Body of pancreas (tissue), 4 donors: ENCODE results near the gene PTGDS.

Experiments
- POLR2A ChIP-seq, 3 donors: fragments of 450-650 bp; IDR thresholded peaks; one replicate each; pipeline ENCODE4 v1.6.1; 2016; ENCODE audit warnings: antibody characterized with exemption in 3 of 3, mild to moderate bottlenecking in 2 of 3
- TF ChIP-seq, protein P1 (sequence below), 7 experiments: fragments of 450-650 bp in 4 of 7; fragments of 200-600 bp in 3 of 7; sonication (generic) in 3 of 7; IDR thresholded peaks; one replicate each; pipeline ENCODE4 v1.5.1; 2016 to 2019; ENCODE audit warnings: antibody characterized with exemption in 7 of 7

DNA sequence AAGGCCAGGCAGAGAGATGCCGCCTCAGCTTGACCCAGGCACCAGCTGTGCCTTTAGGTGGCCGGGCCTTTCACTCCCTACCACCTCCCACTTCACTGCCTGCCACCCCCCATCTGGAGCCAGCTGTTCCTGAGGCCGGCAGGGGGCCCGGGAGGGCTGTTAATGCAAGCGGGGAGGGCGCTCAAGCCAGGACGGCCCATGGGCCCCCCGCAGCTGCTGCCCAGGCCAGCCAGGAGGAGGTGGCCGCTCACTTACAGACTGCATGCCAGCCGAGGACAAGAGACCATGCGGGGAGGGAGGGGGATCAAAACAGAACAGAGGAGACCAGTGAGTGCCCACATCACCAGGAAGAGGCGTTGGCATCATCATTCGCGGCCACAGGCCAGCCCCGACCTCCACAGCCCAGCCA is 46.3 kb downstream of the PTGDS start:
- TF ChIP-seq, protein P1, sequence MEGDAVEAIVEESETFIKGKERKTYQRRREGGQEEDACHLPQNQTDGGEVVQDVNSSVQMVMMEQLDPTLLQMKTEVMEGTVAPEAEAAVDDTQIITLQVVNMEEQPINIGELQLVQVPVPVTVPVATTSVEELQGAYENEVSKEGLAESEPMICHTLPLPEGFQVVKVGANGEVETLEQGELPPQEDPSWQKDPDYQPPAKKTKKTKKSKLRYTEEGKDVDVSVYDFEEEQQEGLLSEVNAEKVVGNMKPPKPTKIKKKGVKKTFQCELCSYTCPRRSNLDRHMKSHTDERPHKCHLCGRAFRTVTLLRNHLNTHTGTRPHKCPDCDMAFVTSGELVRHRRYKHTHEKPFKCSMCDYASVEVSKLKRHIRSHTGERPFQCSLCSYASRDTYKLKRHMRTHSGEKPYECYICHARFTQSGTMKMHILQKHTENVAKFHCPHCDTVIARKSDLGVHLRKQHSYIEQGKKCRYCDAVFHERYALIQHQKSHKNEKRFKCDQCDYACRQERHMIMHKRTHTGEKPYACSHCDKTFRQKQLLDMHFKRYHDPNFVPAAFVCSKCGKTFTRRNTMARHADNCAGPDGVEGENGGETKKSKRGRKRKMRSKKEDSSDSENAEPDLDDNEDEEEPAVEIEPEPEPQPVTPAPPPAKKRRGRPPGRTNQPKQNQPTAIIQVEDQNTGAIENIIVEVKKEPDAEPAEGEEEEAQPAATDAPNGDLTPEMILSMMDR (IDR thresholded peaks at IDR 0.05), result no peak
- no peak for TF ChIP-seq POLR2A (IDR thresholded peaks at IDR 0.05)
